HEK293T (cell line): ENCODE data around the gene IMPG1.

ENCODE experiments used
- ARNT ChIP-seq: fragments of 450-650 bp; IDR thresholded peaks from 2 replicates; pipeline ENCODE4 v1.6.1; 2017; ENCODE audit warnings: mild to moderate bottlenecking
- BHLHE40 ChIP-seq: fragments of 450-650 bp; IDR thresholded peaks from 2 replicates; pipeline ENCODE4 v1.6.1; 2016; ENCODE audit warnings: mild to moderate bottlenecking, moderate library complexity, borderline replicate concordance
- CTBP1 ChIP-seq: fragments of 450-650 bp; IDR thresholded peaks from 2 replicates; pipeline ENCODE4 v1.6.1; 2016; ENCODE audit warnings: borderline replicate concordance
- ELF4 ChIP-seq: fragments of 450-650 bp; IDR thresholded peaks from 2 replicates; pipeline ENCODE4 v1.6.1; 2017; ENCODE audit warnings: antibody characterized with exemption
- FOXK2 ChIP-seq: fragments of 450-650 bp; IDR thresholded peaks from 2 replicates; pipeline ENCODE4 v1.6.1; 2016; ENCODE audit warnings: mild to moderate bottlenecking
- FOXM1 ChIP-seq: fragments of 450-650 bp; IDR thresholded peaks from 2 replicates; pipeline ENCODE4 v1.6.1; 2017; ENCODE audit warnings: mild to moderate bottlenecking, borderline replicate concordance
- HDGF ChIP-seq: fragments of 450-650 bp; IDR thresholded peaks from 2 replicates; pipeline ENCODE4 v1.6.1; 2017; ENCODE audit warnings: antibody characterized with exemption, borderline replicate concordance
- L3MBTL2 ChIP-seq: fragments of 450-650 bp; conservative IDR thresholded peaks from 2 replicates; pipeline ENCODE4 v1.6.1; 2016; ENCODE audit warnings: mild to moderate bottlenecking
- LEF1 ChIP-seq: fragments of 450-650 bp; IDR thresholded peaks from 2 replicates; pipeline ENCODE4 v1.6.1; 2017; ENCODE audit warnings: mild to moderate bottlenecking, borderline replicate concordance
- SP1 ChIP-seq: fragments of 450-650 bp; IDR thresholded peaks from 2 replicates; pipeline ENCODE4 v1.6.1; 2017
- SUZ12 ChIP-seq: fragments of 450-650 bp; IDR thresholded peaks from 2 replicates; pipeline ENCODE4 v1.6.1; 2016; ENCODE audit warnings: mild to moderate bottlenecking
- ZNF384 ChIP-seq: fragments of 450-650 bp; IDR thresholded peaks from 2 replicates; pipeline ENCODE4 v1.6.1; 2016

- TF ChIP-seq BHLHE40 (no peak), L3MBTL2 (no peak), ARNT (no peak), CTBP1 (no peak), SP1 (no peak), ELF4 (no peak), FOXM1 (no peak), SUZ12 (no peak), FOXK2 (no peak), ZNF384 (no peak), HDGF (no peak), LEF1 (no peak)
Measured at GRCh38 chr6:75880305-75880704, 192.2 kb downstream of the IMPG1 start.
